Naive B cell (primary cell): ENCODE results near the gene CCDC82. TPM values are rescaled to one million over a fixed set of nuclear protein-coding genes. Genes with fewer than 3 reads are reported as not detected.

ENCODE experiments used
- ATAC-seq, 2 donors: fragments of 150-1000 bp; cut with Tn5 transposase; 2 replicates each; pipeline ENCODE4 v1.10.0; 2021; ENCODE audit warnings: low read depth in 2 of 2, mild to moderate bottlenecking in 2 of 2, moderate library complexity in 2 of 2
- DNase-seq: peaks from one replicate; pipeline ENCODE4 v3.0.0; 2022
- H3K27ac Mint-ChIP-seq, 6 donors: one replicate each; pipeline ENCODE4 v1.8.0; 2020 to 2022; ENCODE audit warnings: mild to moderate bottlenecking in 6 of 6, mixed read lengths in 6 of 6, moderate library complexity in 5 of 6, inconsistent platforms in 2 of 6
- H3K27me3 Mint-ChIP-seq, 3 donors: one replicate each; pipeline ENCODE4 v1.8.0; 2021 to 2022; ENCODE audit warnings: mixed read lengths in 3 of 3, mild to moderate bottlenecking in 1 of 3
- H3K36me3 Mint-ChIP-seq, 2 donors: one replicate each; pipeline ENCODE4 v1.8.0; 2020 to 2022; ENCODE audit warnings: mixed read lengths in 2 of 2, inconsistent platforms in 1 of 2, mild to moderate bottlenecking in 1 of 2
- H3K4me1 Mint-ChIP-seq, 3 donors: one replicate each; pipeline ENCODE4 v1.8.0; 2020 to 2022; ENCODE audit warnings: mixed read lengths in 3 of 3, inconsistent platforms in 1 of 3, mild to moderate bottlenecking in 1 of 3, moderate library complexity in 1 of 3
- H3K4me3 Mint-ChIP-seq, 8 donors: one replicate each; pipeline ENCODE4 v1.8.0; 2020 to 2022; ENCODE audit warnings: mild to moderate bottlenecking in 8 of 8, mixed read lengths in 8 of 8, moderate library complexity in 8 of 8, inconsistent platforms in 2 of 8
- H3K9me3 Mint-ChIP-seq, 7 donors: one replicate each; pipeline ENCODE4 v1.8.0; 2020 to 2022; ENCODE audit warnings: mixed read lengths in 7 of 7, mild to moderate bottlenecking in 5 of 7, inconsistent platforms in 2 of 7, moderate library complexity in 1 of 7
- polyA plus RNA-seq, 6 donors: library from polyadenylated mRNA; unstranded; fragments of 300-500 nt; fragmentation: Illumina TruSeq; gene quantifications; one replicate each; pipeline ENCODE4 v1.2.3, GENCODE V29; 2021; ENCODE audit warnings: low read depth in 6 of 6

The CCDC82 gene
- polyA plus RNA-seq, 6 donors from 2014 or later = 17.0 to 35.1 (median 25.9) TPM

- Mint-ChIP-seq H3K9me3 (peaks cover 0 to 2% (median 0%) of the 10 kb centered on the region in 7 donors), H3K4me3 (peak within 1 kb of the TSS; percentile 92 to 99 (median 98)), H3K27ac (peak within 1 kb of the TSS; percentile 19 to 94 (median 88)), H3K27me3 (no peaks in the 10 kb centered on the region), H3K36me3 (no peaks in the 10 kb centered on the region), H3K4me1 (peaks cover 40 to 50% (median 44%) of the 10 kb centered on the region in 3 donors)
- DNase-seq (peak; percentile 85), ATAC-seq (peak; percentile 83 to 84)
Measured at GRCh38 chr11:96342961-96343711, 46.6 kb downstream of the CCDC82 start, which contains the start of gene MAML2. MAML2 (minus strand) TSS chr11:96343195; CDS start chr11:96341895, 1,300 bp downstream.

- no peak for DNase-seq
- ATAC-seq = no peak
- H3K9me3 Mint-ChIP-seq = peaks cover 0 to 2% (median 0%) of the 10 kb centered on the region in 7 donors
- no peaks in the 10 kb centered on the region for H3K36me3 Mint-ChIP-seq
- H3K27ac Mint-ChIP-seq = peak overlapping the region; percentile 86 to 93 (median 89)
- no peaks in the 10 kb centered on the region for H3K27me3 Mint-ChIP-seq
- H3K4me1 Mint-ChIP-seq = peaks cover 49 to 58% (median 52%) of the 10 kb centered on the region in 3 donors
- H3K4me3 Mint-ChIP-seq = peak overlapping the region; percentile 92 to 99 (median 98)
Measured at GRCh38 chr11:96342014-96342960, 47.4 kb downstream of the CCDC82 start.

GRCh38 chr11:96341211-96342013, 48.3 kb downstream of the CCDC82 start:
- Mint-ChIP-seq H3K4me1 (peaks cover 50 to 61% (median 60%) of the 10 kb centered on the region in 3 donors), H3K27ac (peak overlapping the region; percentile 86 to 93 (median 90)), H3K27me3 (no peaks in the 10 kb centered on the region), H3K9me3 (peaks cover 0 to 2% (median 0%) of the 10 kb centered on the region in 7 donors), H3K36me3 (no peaks in the 10 kb centered on the region), H3K4me3 (peak overlapping the region; percentile 92 to 99 (median 98))
- peak; percentile 60 for DNase-seq
- ATAC-seq = peak; percentile 30 to 39

GRCh38 chr11:96340555-96340885, 49.2 kb downstream of the CCDC82 start:
- ATAC-seq = no peak
- H3K9me3 Mint-ChIP-seq = peaks cover 0 to 2% (median 0%) of the 10 kb centered on the region in 7 donors
- H3K4me1 Mint-ChIP-seq = peaks cover 54 to 68% (median 65%) of the 10 kb centered on the region in 3 donors
- no peaks in the 10 kb centered on the region for H3K36me3 Mint-ChIP-seq
- H3K27me3 Mint-ChIP-seq = no peaks in the 10 kb centered on the region
- peak overlapping the region in 5 of 6 donors; percentile 84 to 92 (median 89) for H3K27ac Mint-ChIP-seq
- no peak for DNase-seq
- H3K4me3 Mint-ChIP-seq = peak overlapping the region; percentile 92 to 99 (median 98)

GRCh38 chr11:96339706-96340554, 49.8 kb downstream of the CCDC82 start:
- no peak for DNase-seq
- no peaks in the 10 kb centered on the region for H3K36me3 Mint-ChIP-seq

GRCh38 chr11:96338910-96339705, 50.6 kb downstream of the CCDC82 start:
- H3K27ac Mint-ChIP-seq = peak overlapping the region; percentile 90 to 95 (median 92)
- H3K4me1 Mint-ChIP-seq = peaks cover 58 to 79% (median 79%) of the 10 kb centered on the region in 3 donors
- H3K4me3 Mint-ChIP-seq = peak overlapping the region; percentile 83 to 98 (median 92)
- ATAC-seq (peak; percentile 60 to 65), DNase-seq (peak; percentile 79)
- H3K27me3 Mint-ChIP-seq = no peaks in the 10 kb centered on the region
- H3K36me3 Mint-ChIP-seq = no peaks in the 10 kb centered on the region
- H3K9me3 Mint-ChIP-seq = no peaks in the 10 kb centered on the region

More at GRCh38 chr11:96339706-96340554, 49.8 kb downstream of the CCDC82 start:
- H3K4me1 Mint-ChIP-seq = peaks cover 58 to 74% (median 71%) of the 10 kb centered on the region in 3 donors
- no peaks in the 10 kb centered on the region for H3K27me3 Mint-ChIP-seq
- H3K27ac Mint-ChIP-seq = peak overlapping the region; percentile 90 to 95 (median 92)
- peaks cover 0 to 1% (median 0%) of the 10 kb centered on the region in 7 donors for H3K9me3 Mint-ChIP-seq
- peak overlapping the region; percentile 92 to 99 (median 98) for H3K4me3 Mint-ChIP-seq
- ATAC-seq = no peak

GRCh38 chr11:96337541-96338431, 51.9 kb downstream of the CCDC82 start:
- no peak for DNase-seq
- no peak for ATAC-seq
- Mint-ChIP-seq H3K27ac (peak overlapping the region in 2 of 6 donors; percentile 24 to 38), H3K36me3 (no peaks in the 10 kb centered on the region), H3K4me3 (peak overlapping the region in 7 of 8 donors; percentile 16 to 94 (median 83)), H3K27me3 (no peaks in the 10 kb centered on the region), H3K4me1 (peaks cover 57 to 77% (median 75%) of the 10 kb centered on the region in 3 donors), H3K9me3 (no peaks in the 10 kb centered on the region)

- H3K9me3 Mint-ChIP-seq = no peaks in the 10 kb centered on the region
- no peaks in the 10 kb centered on the region for H3K36me3 Mint-ChIP-seq
- peak overlapping the region in 2 of 8 donors; percentile 18 to 60 for H3K4me3 Mint-ChIP-seq
- H3K27me3 Mint-ChIP-seq = no peaks in the 10 kb centered on the region
- H3K27ac Mint-ChIP-seq = peak overlapping the region in 2 of 6 donors; percentile 7 to 51
- H3K4me1 Mint-ChIP-seq = peaks cover 53 to 79% (median 74%) of the 10 kb centered on the region in 3 donors
- DNase-seq (no peak), ATAC-seq (no peak)
Measured at GRCh38 chr11:96335388-96335787, 54.3 kb downstream of the CCDC82 start.

- H3K9me3 Mint-ChIP-seq = no peaks in the 10 kb centered on the region
- H3K4me1 Mint-ChIP-seq = peaks cover 54 to 74% (median 72%) of the 10 kb centered on the region in 3 donors
- no peak for ATAC-seq
- no peak overlapping the region for H3K4me3 Mint-ChIP-seq
- no peaks in the 10 kb centered on the region for H3K27me3 Mint-ChIP-seq
- peaks cover 0 to 6% of the 10 kb centered on the region in 2 donors for H3K36me3 Mint-ChIP-seq
- peak overlapping the region in 1 of 6 donors; percentile 22 for H3K27ac Mint-ChIP-seq
- no peak for DNase-seq
Measured at GRCh38 chr11:96334219-96334618, 55.5 kb downstream of the CCDC82 start.

GRCh38 chr11:96333191-96333719, 56.5 kb downstream of the CCDC82 start:
- Mint-ChIP-seq H3K36me3 (peaks cover 0 to 12% of the 10 kb centered on the region in 2 donors), H3K9me3 (no peaks in the 10 kb centered on the region), H3K27ac (peak overlapping the region in 1 of 6 donors; percentile 58), H3K4me1 (peaks cover 50 to 69% (median 67%) of the 10 kb centered on the region in 3 donors), H3K4me3 (peak overlapping the region in 1 of 8 donors; percentile 9), H3K27me3 (no peaks in the 10 kb centered on the region)
- no peak for ATAC-seq
- DNase-seq = no peak
